Measurements from ENCODE around the gene ERBIN. TPM values are rescaled to one million over a fixed set of nuclear protein-coding genes. Genes with fewer than 3 reads are reported as not detected.

The ERBIN gene
- total and polyA plus RNA-seq, 9 of the 15 experiments (the other 6 are each of a cell fraction or from before 2014, with no cell fraction given): 11.9 to 72.8 (median 41.7) TPM

DNA sequence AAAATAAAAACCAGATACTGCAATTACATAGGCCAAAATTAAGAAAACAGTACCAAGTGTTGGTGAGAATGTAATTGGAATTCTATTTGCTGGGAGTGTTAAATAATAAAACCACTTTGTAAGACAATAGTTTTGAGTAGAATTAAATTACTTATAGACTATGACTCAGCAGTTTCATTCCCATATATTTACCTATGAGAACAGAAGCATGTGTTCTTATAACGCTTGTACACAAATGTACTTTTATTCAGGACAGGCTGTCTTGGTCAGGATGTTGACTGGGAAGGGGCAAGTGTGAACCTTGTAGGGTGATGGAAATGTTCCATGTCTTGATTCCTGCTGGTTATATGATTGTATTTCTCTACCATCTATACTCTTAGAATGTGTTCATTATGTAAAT, 56.3 kb downstream of the ERBIN start (continued):
- TF ChIP-seq, protein P1, sequence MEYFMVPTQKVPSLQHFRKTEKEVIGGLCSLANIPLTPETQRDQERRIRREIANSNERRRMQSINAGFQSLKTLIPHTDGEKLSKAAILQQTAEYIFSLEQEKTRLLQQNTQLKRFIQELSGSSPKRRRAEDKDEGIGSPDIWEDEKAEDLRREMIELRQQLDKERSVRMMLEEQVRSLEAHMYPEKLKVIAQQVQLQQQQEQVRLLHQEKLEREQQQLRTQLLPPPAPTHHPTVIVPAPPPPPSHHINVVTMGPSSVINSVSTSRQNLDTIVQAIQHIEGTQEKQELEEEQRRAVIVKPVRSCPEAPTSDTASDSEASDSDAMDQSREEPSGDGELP (CRISPR knock-in tag; IDR thresholded peaks at IDR 0.05; ENCODE audit: borderline replicate concordance): no peak
- TF ChIP-seq MAFG (tag; conservative IDR thresholded peaks at IDR 0.05) (peak; percentile 92), POLR2B (IDR thresholded peaks at IDR 0.05; ENCODE audit: low read depth, partially characterized antibody) (no peak), THRB (CRISPR knock-in tag; conservative IDR thresholded peaks at IDR 0.05) (no peak), MCM7 (IDR thresholded peaks at IDR 0.05) (no peak), TSC22D4 (tag; IDR thresholded peaks at IDR 0.05) (no peak), BACH1 (tag; IDR thresholded peaks at IDR 0.05) (peak; percentile 68; the same call in 1 of the 2 replicates), NR0B1 (IDR thresholded peaks at IDR 0.05; ENCODE audit: partially characterized antibody) (no peak), BCLAF1 (IDR thresholded peaks at IDR 0.05; ENCODE audit: borderline replicate concordance in 1 of 2, control insufficient read depth in 1 of 2, low read depth in 2 of 2, low read length in 1 of 2) (no peak), MLX (CRISPR knock-in tag; conservative IDR thresholded peaks at IDR 0.05) (no peak), MTA1 (IDR thresholded peaks at IDR 0.05; ENCODE audit: borderline replicate concordance) (no peak), C11orf30 (IDR thresholded peaks at IDR 0.05; ENCODE audit: low read depth) (peak; percentile 83), RAD51 (IDR thresholded peaks at IDR 0.05; ENCODE audit: borderline replicate concordance, low read depth) (no peak), XRCC3 (IDR thresholded peaks at IDR 0.05) (0 out of 2 replicates have a peak, but pooled peaks have one; percentile 14), KLF6 (CRISPR knock-in tag; IDR thresholded peaks at IDR 0.05; ENCODE audit: borderline replicate concordance) (no peak), ILF3 (IDR thresholded peaks at IDR 0.05; ENCODE audit: borderline replicate concordance) (no peak), RAD21 (CRISPR knock-in tag; conservative IDR thresholded peaks at IDR 0.05 in 1 of 2, IDR thresholded peaks at IDR 0.05 in 1 of 2) (no peak), MTA2 (IDR thresholded peaks at IDR 0.05; ENCODE audit: low read depth) (no peak), POLR3G (IDR thresholded peaks at IDR 0.05; ENCODE audit: extremely low read depth, insufficient read length, insufficient replicate concordance) (no peak), ZNF197 (CRISPR knock-in tag; IDR thresholded peaks at IDR 0.05; ENCODE audit: low read depth) (no peak), ZNF316 (IDR thresholded peaks at IDR 0.05) (peak; percentile 89), NFE2 (IDR thresholded peaks at IDR 0.05; ENCODE audit: low read depth) (peak; percentile 80)

All from K562 (cell line).